Fibroblast of lung (primary cell): ENCODE measurements around the gene ATP2B3.

Source experiments
- CTCF ChIP-seq, 2 donors: IDR thresholded peaks in 1 of 2; conservative IDR thresholded peaks in 1 of 2; 1 replicate in 1 of 2; 2 replicates in 1 of 2; pipeline ENCODE4 v1.5.1; 2011 to 2012; ENCODE audit warnings: low read length in 2 of 2, control low read depth in 1 of 2, inconsistent platforms in 1 of 2, low read depth in 1 of 2, mild to moderate bottlenecking in 1 of 2
- EZH2 ChIP-seq: IDR thresholded peaks from 2 replicates; pipeline ENCODE4 v1.5.1; 2012; ENCODE audit warnings: low read length, control low read depth, mild to moderate bottlenecking; ENCODE audit errors: missing control alignments

DNA sequence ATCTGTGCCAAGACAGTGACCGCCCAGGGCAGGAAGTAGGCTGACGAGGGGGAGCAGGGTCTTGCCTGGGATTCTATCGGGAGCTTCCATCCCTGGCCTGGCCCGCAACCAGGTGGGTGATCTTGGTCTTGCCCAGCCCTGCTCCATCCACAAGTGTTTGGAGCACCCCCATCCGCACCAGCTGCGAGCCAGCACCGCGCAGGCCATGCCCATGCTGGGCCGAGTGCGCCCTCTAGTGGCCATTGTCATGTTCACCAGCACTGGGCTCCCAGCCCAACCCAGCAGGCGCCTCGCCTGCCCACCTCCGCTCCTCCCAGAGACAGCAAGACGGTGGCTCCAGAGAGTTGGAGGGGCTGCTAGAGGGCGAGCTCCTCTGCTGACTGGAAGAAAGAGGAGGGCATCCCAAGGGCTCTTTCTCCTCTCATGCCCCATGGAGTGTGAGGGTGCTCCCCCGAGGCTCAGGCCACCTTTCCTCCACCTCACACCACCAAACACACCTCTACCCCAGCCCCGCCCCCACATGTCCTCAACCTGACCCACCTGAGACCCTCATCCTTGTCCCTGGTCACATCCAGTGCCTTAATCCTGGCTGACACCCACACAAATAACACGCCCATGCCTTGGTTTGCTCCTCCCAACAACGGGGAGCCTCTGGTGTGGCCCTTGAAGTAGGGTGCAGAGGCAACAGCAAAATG is 9.8 kb upstream of the ATP2B3 start:
- TF ChIP-seq CTCF (conservative IDR thresholded peaks at IDR 0.05 in 1 of 2, IDR thresholded peaks at IDR 0.05 in 1 of 2; ENCODE audit: low read depth in 1 of 2, low read length in 2 of 2) (peak; percentile 60), EZH2 (no peak)
